Fibroblast of upper back skin (primary cell): ENCODE data around the gene EIF4A3.

Source experiments
- DNase-seq: peaks from one replicate; pipeline ENCODE4 v3.0.0-alpha.2; 2013

Gene EIF4A3

DNA sequence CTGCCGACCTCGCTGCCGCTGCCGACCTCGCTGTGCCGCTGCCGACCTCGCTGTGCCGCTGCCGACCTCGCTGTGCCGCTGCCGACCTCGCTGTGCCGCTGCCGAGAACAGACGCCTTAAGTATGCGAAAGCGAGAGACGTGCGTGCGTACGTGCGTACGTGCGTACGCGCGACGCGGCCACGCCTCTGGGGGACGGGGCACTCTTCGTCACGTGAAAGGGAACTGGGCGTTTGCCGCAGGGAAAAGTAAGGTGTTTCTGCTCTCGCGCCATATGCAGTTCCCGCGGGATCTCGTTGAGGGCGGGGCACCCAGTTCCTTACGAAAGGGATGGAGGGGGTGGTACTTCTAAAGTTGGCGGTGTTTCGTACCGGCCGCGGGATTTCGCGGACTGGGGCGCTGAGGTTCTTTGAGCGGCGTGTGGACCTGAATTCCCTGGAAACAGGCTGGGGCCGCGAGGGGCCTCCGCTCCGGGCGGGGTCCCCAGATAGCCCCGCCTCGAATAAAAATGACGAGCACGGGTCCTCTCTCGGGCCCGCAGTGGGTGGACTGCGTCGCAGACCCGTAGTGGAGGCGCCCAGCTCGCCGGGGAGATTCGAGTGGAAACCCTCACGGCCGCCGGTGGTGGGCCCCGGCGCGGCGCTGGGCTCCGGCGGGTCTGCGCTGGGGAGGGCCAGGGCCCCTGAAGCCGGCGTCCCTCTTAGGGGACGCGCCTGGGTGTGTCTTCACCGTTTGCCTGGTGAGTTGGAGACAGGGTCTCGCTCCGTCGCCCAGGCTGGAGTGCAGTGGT is at the start of gene EIF4A3:
EIF4A3 (minus strand) TSS at position 94 of the 788 bp plus-strand sequence. CDS start 167 bp downstream, outside the sequence.
- peak; percentile 99 for DNase-seq

DNA sequence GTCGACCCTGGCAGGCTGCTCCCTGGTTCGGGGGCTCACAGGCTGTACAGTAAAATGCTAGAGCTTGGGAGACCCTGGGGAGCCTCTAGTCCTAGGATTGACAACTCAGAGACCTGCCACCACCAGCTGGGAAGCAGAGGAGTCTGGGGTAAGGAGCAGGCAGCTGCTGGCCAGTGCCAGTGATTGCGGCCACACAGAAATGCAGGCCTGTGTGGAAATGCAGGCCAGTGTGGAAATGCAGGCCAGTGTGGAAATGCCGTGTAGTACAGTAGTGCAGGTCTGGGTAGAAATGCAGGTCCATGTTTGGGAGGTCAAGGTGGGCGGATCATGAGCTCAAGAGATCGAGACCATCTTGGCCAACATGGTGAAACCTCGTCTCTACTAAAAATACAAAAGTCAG is 49.7 kb upstream of the EIF4A3 start:
- no peak for DNase-seq

DNA sequence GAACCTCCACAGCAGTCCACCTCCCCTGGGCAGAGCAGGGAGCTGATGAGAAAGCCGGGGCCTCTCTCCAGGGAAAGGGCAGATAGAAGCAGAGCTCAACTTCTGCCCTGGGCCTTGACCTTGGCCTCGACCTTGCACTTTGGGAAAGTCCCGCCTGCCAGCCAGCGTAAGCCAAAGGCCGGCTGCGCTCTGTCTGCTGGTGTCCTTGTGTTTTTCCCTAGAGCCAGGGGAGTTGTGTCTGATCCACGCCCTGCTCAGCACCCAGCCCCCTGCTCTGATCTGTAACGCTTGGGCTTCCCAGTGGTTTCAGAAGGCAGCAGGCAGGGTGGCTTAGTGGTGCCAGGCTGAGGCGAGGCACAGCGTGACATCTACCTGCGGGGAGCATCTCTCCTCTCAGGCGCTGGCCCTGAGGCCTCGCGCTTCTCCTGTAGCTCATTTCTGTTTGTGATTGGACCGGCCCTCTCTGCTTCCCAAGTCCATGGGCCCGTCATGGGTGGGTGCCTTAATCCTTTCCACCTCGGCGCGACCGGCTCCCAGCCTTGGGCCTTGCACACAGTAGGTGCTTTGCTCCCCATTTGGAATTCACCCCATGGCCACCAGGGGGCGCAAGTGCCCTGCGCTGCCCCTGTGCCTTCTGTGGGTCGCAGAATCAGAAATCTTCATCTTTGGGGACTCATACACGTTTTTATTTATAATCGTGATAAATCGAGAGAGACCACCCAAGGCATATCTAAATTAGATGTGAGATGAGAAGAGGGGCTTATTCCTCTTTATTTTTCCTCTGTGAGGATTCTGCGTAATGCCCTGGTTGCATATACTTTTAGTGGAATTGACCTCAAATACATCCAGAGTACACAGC is 49.0 kb upstream of the EIF4A3 start:
- no peak for DNase-seq

DNA sequence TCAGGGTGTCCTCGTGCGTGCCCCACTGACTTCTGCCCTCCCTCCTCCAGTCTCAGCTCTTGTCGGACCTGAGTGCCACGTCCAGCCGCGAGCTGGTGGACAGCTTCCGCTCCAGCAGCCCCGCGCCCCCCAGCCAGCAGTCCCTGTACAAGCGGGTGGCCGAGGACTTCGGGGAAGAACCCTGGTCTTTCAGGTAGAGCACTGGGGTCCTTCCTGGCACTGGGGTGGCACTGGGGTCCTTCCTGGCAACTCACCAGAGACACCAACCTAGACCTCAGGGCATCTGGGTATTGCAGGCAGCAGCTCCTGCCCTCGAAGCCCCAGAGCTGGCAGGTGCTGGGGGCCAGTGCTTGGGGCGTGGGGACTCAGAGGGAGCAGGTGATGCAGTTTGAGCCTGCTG is 48.2 kb upstream of the EIF4A3 start:
- no peak for DNase-seq

DNA sequence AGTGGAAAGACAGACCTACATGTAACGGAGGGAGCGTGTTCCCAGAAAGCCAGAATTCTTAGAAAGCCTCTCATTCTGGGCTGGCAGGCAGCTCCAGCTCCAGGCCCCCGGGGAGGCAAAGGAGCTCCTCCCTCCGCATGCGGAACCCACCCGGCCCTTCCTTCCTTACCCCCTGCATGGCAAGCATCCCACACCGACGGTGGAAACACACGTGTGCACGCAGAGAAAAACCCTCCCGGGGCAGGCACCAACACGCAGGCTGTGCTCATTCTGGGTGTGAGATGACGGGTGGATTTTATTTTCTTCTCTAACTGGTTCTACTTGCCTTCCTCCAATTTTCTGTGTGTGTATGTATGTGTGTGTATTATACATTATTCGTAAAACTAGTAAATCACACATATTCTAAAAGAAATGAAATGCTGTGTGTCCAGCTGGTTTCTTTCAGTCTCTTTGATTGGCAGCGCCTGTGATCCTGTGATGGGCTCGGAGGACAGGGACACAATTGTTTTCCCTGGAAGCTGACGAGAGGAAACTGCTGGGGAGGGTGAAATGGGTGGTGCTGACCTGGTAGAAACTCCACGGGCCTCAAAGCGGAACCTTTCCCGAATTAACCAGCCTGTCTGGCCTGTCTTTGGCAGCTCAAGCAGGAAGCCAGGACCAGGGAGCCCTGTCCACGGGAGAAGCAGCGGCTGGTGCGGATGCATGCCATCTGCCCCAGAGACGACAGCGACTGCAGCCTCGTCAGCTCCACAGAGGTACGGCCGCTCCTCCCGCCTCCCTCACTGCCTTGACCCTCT is 45.1 kb upstream of the EIF4A3 start:
- DNase-seq: peak; percentile 5

DNA sequence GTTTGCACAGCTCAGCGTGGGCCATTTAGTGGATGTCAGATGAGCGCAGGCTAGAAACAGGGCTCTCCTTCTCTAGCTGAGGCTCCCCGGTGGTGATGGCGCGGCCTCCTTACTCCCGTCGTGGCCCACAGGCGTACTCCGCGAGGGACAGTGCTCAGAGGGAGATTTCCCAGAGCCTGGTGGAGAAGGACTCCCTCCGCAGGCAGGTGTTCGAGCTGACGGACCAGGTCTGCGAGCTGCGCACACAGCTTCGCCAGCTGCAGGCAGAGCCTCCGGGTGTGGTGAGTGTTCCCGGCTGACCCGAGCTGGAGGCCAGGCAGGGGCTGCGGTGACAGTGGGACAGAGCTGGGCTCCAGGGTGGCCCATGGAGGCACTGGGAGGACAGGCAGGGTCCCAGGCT is 44.3 kb upstream of the EIF4A3 start:
- no peak for DNase-seq

DNA sequence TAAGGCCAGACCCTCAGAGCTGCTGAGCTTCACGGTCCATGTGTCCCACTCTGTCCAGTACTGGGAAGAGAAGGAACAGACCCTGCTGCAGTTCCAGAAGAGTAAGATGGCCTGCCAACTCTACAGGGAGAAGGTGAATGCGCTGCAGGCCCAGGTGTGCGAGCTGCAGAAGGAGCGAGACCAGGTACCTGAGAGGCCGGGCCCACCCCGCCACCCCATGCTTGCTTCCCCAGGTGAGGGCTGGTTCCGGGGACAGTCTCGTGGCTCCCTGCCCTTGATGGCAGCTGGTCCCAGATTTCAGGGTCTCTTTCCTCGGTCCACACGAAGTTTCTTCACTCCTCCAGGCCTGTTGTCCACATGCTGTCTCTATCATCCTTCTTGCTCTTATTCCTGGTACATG is 43.8 kb upstream of the EIF4A3 start:
- DNase-seq: no peak

DNA sequence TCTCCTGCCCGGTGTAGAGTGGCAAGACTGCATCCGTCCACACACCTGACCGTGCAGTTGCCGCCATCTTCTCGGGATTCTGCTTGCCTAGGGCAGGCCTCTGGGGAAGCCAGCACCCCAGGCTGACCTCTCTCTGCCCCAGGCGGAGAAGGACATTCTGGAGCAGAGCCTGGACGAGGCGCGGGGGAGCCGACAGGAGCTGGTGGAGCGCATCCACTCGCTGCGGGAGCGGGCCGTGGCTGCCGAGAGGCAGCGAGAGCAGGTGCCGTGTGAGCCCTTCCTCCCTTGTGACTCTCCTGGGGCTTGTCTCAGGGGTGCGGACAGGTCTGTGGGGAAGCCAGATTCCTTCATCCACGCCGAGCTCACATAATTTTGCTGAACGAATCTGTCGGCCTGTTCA is 42.7 kb upstream of the EIF4A3 start:
- no peak for DNase-seq

DNA sequence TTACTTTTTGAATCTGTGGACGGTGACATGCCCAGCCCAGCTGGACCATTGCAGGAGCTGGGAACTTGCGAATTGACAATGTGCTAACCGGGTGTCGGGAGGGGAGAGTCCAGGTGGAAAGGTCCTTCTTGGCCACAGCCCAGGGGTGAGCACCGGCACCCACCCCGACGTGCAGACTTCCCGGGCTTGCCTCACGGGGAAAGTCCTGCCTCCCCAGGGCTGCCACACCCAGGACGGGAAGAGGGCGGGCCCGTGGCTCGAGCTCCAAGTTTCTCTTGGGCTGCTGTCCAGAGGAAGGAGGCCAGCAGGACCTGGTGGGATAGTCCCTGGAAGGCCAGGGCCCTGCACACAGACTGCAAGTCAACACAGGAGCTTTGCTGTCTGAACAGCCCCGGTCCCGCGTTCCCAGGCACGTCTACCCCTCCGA is 40.6 kb upstream of the EIF4A3 start:
- no peak for DNase-seq

DNA sequence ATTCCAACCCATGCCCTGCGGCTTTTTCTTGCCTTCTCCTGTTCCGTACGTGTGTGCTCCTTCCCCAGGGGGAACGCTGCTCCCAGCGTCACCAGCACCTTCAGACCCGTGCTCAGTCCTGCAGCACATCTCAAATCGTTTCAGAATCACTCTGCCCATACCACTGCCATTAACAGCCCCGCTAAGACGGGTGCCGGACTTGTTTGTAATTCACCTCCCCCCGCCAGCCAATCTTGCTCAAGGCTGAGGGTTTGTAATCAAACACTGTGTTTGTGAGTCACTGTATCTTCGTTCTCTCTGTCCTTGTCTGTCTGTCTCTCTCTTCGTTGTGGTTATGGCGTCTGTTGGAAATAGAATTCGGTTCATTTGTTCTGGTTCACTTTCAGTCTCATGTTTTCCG is 40.2 kb upstream of the EIF4A3 start:
- DNase-seq: no peak

DNA sequence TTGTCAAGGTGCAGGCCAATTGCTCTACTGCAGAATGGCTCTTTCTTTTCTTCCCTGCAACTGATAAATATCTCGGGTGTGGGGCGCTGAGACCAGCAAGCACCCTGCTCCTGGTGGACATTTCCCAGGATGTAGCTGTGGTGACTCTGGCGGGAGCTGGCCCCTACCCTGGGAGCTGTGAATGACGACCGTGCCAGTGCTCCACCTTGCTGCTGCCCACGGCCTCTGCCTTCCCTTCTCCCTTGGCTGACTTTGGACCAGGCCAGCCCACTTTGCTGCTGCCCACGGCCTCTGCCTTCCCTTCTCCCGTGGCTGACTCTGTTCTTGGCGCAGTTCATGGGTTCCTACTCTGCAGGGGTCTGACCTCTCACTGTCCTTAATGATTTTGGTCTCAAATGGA is 39.0 kb upstream of the EIF4A3 start:
- DNase-seq: no peak

DNA sequence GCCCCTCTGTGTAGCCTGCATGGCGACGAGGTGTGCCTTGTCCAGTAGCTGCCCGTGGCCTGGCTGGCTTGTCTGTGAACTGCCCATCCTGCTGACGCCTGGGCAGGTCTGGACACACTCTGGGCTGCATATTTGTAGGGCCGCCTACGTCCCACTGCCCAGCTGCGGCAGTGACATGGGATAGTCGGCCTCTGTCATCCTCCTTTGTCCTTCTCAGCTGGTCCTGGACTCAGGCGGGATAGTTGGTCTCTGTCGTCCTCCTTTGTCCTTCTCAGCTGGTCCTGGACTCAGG is 37.4 kb upstream of the EIF4A3 start:
- DNase-seq: no peak

DNA sequence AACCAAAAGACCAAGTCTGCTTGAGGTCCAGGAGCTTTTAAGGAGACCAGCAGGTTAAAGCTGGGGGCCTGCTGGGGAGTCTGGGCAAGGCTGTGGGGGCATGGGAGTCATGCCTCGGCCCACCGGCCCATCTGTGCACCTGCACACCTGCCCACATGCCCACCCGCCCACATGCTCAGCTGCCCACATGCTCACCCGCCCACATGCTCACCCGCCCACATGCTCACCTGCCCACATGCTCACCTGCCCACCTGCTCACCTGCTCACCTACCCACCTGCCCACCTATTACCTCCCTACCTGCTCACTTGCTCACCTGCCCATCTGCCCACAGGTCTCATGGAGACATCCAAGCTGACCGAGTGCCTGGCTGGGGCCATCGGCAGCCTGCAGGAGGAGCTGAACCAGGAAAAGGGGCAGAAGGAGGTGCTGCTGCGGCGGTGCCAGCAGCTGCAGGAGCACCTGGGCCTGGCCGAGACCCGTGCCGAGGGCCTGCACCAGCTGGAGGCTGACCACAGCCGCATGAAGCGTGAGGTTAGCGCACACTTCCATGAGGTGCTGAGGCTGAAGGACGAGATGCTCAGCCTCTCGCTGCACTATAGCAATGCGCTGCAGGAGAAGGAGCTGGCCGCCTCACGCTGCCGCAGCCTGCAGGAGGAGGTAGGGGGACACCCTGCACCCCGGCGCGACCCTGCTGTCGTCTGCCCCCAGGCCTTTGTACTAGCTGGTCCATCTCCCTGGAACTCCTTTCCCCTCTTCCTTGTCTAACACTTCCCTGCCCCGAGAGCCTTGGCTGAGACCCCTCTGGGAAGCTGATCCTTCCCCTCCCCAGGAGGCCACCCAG is 36.9 kb upstream of the EIF4A3 start:
- no peak for DNase-seq

DNA sequence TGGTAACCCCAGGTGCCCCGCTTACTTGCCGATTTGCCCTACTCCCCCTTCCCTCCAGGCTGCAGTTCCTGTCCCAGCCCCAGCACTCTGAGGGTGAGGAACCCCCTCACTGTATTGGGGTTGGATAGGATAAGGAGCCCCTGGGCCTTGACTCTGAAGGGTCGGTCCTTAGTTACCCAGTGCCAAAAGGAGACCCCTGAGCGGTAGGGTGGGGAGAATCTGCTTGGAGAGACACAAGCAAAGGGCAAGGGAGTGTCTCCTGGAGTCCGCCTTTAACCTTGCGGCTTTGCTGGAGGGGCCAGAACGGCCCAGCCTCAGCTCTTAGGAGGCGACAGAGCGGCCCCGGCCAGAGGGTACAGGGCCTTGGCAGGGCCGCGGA is 35.9 kb upstream of the EIF4A3 start:
- DNase-seq: no peak

DNA sequence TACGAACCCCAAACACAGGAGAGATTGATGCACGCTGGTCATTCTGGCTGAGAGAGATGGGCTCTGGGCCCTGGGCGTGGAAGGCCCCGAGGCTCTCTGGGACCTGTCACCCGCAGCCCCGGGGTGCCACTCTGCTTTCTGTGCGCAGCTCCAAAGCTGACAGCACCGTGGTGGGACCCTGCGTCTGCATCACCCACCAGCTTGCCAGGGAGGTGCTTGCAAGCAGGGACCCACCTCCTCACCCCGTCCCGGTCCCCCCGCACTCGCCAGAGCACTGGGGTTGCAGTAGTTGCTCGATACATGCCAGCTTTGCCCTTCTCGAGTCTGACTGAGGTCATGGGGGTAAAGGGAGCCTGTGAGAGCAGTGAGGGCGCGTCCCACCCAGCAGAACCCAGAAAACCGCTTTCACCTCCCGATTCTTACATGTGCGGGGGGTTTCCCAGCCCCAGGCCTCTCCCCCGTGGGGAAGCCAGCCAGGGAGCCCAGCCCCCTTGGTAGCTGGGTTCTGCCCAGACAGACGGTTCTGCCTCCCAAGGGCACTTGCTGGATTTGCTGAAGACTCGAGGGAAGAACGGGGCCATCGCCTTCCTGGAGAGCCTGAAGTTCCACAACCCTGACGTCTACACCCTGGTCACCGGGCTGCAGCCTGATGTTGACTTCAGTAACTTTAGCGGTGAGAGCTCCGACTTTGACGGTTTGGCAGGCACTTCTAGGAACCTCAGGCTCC is 35.4 kb upstream of the EIF4A3 start:
- no peak for DNase-seq

DNA sequence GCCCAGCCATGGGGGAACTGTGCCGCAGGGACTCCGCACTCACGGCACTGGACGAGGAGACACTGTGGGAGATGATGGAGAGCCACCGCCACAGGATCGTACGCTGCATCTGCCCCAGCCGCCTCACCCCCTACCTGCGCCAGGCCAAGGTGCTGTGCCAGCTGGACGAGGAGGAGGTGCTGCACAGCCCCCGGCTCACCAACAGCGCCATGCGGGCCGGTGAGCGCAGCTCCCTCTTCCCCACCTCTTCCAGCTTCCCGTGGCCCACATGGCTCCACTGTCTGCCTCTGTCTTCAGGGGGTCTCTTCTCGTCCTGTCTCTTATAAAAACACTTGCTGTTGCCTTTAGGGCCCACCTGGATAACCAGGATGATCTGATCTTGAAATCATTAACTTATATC is 34.5 kb upstream of the EIF4A3 start:
- DNase-seq: no peak

DNA sequence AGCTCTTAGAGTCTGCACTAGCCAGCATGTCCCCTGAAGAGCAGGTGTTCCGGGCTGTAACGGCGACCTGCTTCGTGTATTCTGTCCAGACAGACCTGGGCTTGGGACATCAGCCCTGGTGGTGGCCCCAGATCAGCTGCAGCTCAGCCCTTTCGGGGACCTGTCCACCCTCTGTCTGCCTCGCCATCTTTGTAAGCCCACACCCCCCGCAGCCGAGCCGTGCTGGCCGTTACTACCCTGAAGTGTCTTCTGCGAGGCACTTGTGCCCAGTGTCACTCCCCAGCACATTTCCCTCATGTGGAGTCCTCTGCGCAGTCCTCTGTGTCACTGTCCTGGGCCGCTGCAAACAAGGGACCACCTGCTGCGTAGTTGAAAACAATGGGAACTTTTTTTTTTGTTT is 33.3 kb upstream of the EIF4A3 start:
- no peak for DNase-seq

DNA sequence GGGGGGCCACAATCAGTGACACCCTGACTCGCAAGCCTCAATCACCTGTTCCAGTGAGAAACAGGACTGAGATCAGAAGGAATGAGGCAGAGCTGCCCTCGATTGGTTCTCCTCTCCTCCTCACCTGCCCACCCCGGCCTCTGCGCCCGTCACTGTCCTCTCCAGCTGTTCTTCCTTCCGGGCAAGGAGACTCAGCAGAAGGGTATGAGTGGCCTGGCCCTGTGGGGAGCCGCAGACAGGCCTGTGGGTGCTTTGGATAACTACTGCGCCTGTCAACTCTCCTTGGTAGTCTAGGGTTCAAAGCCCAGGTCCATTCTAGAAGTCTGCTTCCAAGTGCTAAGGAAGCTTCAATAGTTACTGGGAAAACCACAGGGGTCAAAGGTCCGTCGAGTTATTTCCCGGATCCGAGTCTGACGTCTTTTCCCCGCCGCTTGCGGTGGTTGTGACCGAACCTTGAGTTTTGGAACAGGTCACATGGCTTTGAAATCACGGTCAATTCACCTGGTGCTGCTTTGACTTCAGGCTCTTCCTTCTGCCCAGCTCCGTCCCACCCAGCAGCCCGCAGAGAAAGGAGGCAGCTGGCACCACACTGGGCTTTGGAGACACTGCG is 31.2 kb upstream of the EIF4A3 start:
- DNase-seq: no peak

DNA sequence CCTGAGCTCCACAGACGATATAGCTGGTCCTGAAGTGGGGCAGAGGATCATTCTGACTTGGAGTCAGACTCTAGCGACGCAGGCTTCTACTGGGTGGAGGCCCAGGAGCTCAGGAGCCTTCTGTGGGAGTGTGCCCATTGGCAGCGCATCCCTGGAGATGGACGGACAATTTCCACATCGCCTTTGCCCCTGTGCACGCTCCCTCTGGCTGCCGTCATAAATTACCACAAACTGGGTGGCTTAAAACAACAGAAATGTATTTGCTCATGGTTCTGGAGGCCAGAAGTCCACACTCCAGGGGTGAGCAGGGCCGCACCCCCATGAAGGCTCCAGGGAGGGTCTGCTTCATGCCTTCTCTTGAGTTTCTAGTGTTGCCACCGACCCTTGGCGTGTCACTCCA is 29.8 kb upstream of the EIF4A3 start:
- DNase-seq: no peak

DNA sequence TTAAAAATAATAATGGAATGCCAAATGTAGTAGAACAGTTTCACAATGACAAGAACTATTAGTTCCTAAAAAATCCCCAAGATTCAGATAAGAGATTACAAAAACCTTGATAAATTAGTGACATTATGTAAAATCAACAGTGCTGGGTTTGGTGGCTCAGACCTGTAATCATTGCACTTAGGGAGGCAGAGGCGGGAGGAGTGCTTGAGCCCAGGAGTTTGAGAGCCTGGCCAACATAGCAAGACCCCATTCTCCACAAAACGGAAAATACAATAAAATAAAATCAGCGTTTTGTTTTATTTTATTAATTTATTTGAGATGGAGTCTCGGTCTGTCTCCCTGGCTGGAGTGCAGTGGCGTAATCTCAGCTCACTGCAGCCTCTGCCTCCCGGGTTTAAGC is 27.0 kb upstream of the EIF4A3 start:
- no peak for DNase-seq

DNA sequence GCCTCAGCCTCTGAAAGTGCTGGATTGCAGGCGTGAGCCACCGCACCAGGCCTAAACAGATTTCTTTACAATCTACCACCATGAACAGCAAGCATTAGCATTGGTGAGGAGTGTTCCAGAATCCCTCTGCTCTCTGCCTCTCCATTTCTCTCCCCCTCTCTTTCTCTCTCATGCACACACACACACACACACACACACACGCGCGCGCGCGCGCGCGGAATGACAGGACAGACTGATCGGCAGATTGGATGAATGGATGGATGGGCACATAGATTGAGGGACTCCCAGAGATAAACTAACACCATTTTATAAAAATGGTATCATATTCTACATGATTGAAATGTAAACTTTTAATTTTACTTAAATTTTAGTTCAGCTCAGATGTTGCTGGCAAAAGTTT is 26.2 kb upstream of the EIF4A3 start:
- DNase-seq: no peak

DNA sequence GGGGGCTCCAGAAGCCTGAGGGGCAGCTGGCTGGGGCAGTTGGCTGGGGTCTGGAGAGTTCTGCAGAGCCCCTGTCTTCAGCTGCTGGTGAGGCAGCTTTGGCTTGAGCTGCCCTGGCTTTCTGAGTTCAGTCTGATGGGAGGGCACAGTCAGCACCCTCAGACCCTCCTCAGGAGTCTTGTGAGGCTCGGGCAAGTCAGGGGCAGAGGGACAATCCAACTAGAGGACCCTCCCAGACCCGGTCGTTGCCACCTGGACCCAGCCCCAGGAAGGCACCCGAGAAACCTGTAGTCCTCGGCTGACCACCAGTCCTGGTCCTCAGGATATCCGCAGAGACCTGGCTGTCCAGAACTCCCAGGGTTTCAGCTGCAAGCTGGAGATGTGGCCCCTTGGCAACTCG is 24.8 kb upstream of the EIF4A3 start:
- no peak for DNase-seq
